Ishikawa (cell line): ENCODE results near the gene MED13L.

Experiments used
- CEBPB ChIP-seq: IDR thresholded peaks from 2 replicates; pipeline ENCODE4 v1.6.1; 2012
- CREB1 ChIP-seq: IDR thresholded peaks from 2 replicates; pipeline ENCODE4 v1.6.1; 2012; ENCODE audit warnings: low read depth
- EP300 ChIP-seq: IDR thresholded peaks from 2 replicates; pipeline ENCODE4 v1.6.1; 2012; ENCODE audit warnings: borderline replicate concordance
- FOXM1 ChIP-seq: IDR thresholded peaks from 2 replicates; pipeline ENCODE4 v1.6.1; 2012; ENCODE audit warnings: low read depth, borderline replicate concordance
- MAX ChIP-seq: IDR thresholded peaks from 2 replicates; pipeline ENCODE4 v1.6.1; 2012
- NFIC ChIP-seq: IDR thresholded peaks from 2 replicates; pipeline ENCODE4 v1.6.1; 2012
- RAD21 ChIP-seq: IDR thresholded peaks from 2 replicates; pipeline ENCODE4 v1.6.1; 2012; ENCODE audit warnings: low read depth
- REST ChIP-seq: IDR thresholded peaks from 2 replicates; pipeline ENCODE4 v1.6.1; 2012; ENCODE audit warnings: low read depth, mild to moderate bottlenecking
- TAF1 ChIP-seq: IDR thresholded peaks from 2 replicates; pipeline ENCODE4 v1.6.1; 2012; ENCODE audit warnings: low read depth, mild to moderate bottlenecking
- TCF12 ChIP-seq: IDR thresholded peaks from 2 replicates; pipeline ENCODE4 v1.6.1; 2012; ENCODE audit warnings: low read depth
- ZBTB7A ChIP-seq: IDR thresholded peaks from 2 replicates; pipeline ENCODE4 v1.6.1; 2012; ENCODE audit warnings: low read depth

- TF ChIP-seq EP300, result no peak
- no peak for TF ChIP-seq NFIC
- no peak for TF ChIP-seq REST
- no peak for TF ChIP-seq ZBTB7A
- TF ChIP-seq FOXM1, result no peak
- no peak for TF ChIP-seq TAF1
- TF ChIP-seq MAX, result no peak
- no peak for TF ChIP-seq RAD21
- TF ChIP-seq TCF12, result no peak
- no peak for TF ChIP-seq CEBPB
- no peak for TF ChIP-seq CREB1
Observed at GRCh38 chr12:116263431-116263830, 14.1 kb downstream of the MED13L start.
